DOHH2 (cell line): ENCODE data around the gene ACSF3.
A peak's percentile ranks its signal among the peaks of the same experiment; 100 is the strongest.

Experiments used
- H3F3A ChIP-seq: fragments of 200-600 bp; sonication (generic), shearing (Covaris generic); 2 replicates; pipeline ENCODE4 v1.6.0; 2016; ENCODE audit warnings: antibody characterized with exemption, mild to moderate bottlenecking; ENCODE audit not compliant: control insufficient read depth, insufficient read depth
- H3K27ac ChIP-seq: fragments of 200-600 bp; sonication (generic); 2 replicates; pipeline ENCODE4 v1.5.1; 2014; ENCODE audit warnings: low read depth, mild to moderate bottlenecking, low read length, moderate library complexity
- H3K27me3 ChIP-seq: fragments of 200-600 bp; sonication (generic); 2 replicates; pipeline ENCODE4 v1.6.1; 2014; ENCODE audit warnings: mild to moderate bottlenecking, low read length, mixed read lengths; ENCODE audit not compliant: control insufficient read depth
- H3K36me3 ChIP-seq: fragments of 200-600 bp; sonication (generic); 2 replicates; pipeline ENCODE4 v1.6.1; 2014; ENCODE audit warnings: mild to moderate bottlenecking, low read length, moderate library complexity, mixed read lengths; ENCODE audit not compliant: control insufficient read depth
- H3K4me1 ChIP-seq: fragments of 200-600 bp; sonication (generic); 2 replicates; pipeline ENCODE4 v1.6.1; 2014; ENCODE audit warnings: mild to moderate bottlenecking, low read length, mixed read lengths; ENCODE audit not compliant: control insufficient read depth
- H3K4me2 ChIP-seq: fragments of 200-600 bp; sonication (generic); 2 replicates; pipeline ENCODE4 v1.6.0; 2014; ENCODE audit warnings: mild to moderate bottlenecking, low read length, moderate library complexity
- H3K4me3 ChIP-seq: fragments of 200-600 bp; sonication (generic); 2 replicates; pipeline ENCODE4 v1.5.1; 2014; ENCODE audit warnings: mild to moderate bottlenecking, low read length, mixed read lengths
- H3K79me2 ChIP-seq: fragments of 200-600 bp; sonication (generic); 2 replicates; pipeline ENCODE4 v1.6.1; 2014; ENCODE audit warnings: mild to moderate bottlenecking, low read length, mixed read lengths; ENCODE audit not compliant: control insufficient read depth
- H3K9me2 ChIP-seq: fragments of 200-600 bp; sonication (generic); replicated peaks from 2 replicates; pipeline ENCODE4 v1.6.1; 2014; ENCODE audit warnings: mild to moderate bottlenecking, low read length, mixed read lengths; ENCODE audit not compliant: control insufficient read depth
- H3K9me3 ChIP-seq: fragments of 200-600 bp; sonication (generic); 2 replicates; pipeline ENCODE4 v1.6.1; 2014; ENCODE audit warnings: antibody characterized with exemption, low read length, mixed read lengths; ENCODE audit not compliant: control insufficient read depth, insufficient read depth
- H4K20me1 ChIP-seq: fragments of 200-600 bp; sonication (generic); 2 replicates; pipeline ENCODE4 v1.6.0; 2014; ENCODE audit warnings: low read depth, mild to moderate bottlenecking, antibody characterized with exemption, low read length, moderate library complexity; ENCODE audit not compliant: control insufficient read depth, insufficient read depth
- EZH2phosphoT487 ChIP-seq: fragments of 200-600 bp; sonication (generic); IDR thresholded peaks from 2 replicates; pipeline ENCODE4 v1.6.1; 2017; ENCODE audit warnings: borderline replicate concordance, mild to moderate bottlenecking, antibody characterized with exemption, low read length, moderate library complexity, mixed read lengths
- TF ChIP-seq, protein P1 (sequence below): fragments of 200-600 bp; sonication (generic); IDR thresholded peaks from one replicate; pipeline ENCODE4 v1.5.1; 2014; ENCODE audit warnings: antibody characterized with exemption, mild to moderate bottlenecking, low read depth, low read length; ENCODE audit not compliant: poor library complexity, severe bottlenecking

The ACSF3 gene

DNA sequence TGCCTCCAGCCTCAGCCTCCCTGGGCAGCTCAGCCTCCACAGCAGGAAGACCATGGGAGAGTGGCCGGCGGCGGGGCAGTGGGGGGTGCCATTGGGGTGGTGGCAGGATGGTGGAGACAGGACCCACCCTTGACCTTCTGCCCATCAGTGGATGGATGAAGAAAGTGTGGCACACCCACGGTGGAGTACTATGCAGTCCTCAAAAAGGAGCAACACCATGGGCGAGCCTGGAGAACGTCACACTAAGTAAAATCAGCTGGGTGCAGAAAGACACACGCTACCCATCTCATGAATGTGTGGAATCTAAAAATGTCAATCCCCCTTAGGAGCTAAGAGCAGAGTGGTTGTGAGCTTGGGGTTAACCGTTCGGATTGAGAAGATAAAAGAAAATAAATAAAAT is 34.8 kb upstream of the ACSF3 start:
- no peak overlapping the region for H3K27ac ChIP-seq
- no peak overlapping the region for H3K4me3 ChIP-seq
- H4K20me1 ChIP-seq, result no peaks in the 10 kb centered on the region
- TF ChIP-seq EZH2phosphoT487, result no peak
- TF ChIP-seq, protein P1, sequence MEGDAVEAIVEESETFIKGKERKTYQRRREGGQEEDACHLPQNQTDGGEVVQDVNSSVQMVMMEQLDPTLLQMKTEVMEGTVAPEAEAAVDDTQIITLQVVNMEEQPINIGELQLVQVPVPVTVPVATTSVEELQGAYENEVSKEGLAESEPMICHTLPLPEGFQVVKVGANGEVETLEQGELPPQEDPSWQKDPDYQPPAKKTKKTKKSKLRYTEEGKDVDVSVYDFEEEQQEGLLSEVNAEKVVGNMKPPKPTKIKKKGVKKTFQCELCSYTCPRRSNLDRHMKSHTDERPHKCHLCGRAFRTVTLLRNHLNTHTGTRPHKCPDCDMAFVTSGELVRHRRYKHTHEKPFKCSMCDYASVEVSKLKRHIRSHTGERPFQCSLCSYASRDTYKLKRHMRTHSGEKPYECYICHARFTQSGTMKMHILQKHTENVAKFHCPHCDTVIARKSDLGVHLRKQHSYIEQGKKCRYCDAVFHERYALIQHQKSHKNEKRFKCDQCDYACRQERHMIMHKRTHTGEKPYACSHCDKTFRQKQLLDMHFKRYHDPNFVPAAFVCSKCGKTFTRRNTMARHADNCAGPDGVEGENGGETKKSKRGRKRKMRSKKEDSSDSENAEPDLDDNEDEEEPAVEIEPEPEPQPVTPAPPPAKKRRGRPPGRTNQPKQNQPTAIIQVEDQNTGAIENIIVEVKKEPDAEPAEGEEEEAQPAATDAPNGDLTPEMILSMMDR, result no peak
- no peaks in the 10 kb centered on the region for H3K9me2 ChIP-seq
- no peaks in the 10 kb centered on the region for H3K79me2 ChIP-seq
- no peaks in the 10 kb centered on the region for H3K27me3 ChIP-seq
- no peak overlapping the region for H3K4me2 ChIP-seq
- H3K9me3 ChIP-seq, result no peaks in the 10 kb centered on the region
- peaks cover 10% of the 10 kb centered on the region for H3F3A ChIP-seq
- peaks cover 38% of the 10 kb centered on the region for H3K4me1 ChIP-seq
- H3K36me3 ChIP-seq, result no peaks in the 10 kb centered on the region

DNA sequence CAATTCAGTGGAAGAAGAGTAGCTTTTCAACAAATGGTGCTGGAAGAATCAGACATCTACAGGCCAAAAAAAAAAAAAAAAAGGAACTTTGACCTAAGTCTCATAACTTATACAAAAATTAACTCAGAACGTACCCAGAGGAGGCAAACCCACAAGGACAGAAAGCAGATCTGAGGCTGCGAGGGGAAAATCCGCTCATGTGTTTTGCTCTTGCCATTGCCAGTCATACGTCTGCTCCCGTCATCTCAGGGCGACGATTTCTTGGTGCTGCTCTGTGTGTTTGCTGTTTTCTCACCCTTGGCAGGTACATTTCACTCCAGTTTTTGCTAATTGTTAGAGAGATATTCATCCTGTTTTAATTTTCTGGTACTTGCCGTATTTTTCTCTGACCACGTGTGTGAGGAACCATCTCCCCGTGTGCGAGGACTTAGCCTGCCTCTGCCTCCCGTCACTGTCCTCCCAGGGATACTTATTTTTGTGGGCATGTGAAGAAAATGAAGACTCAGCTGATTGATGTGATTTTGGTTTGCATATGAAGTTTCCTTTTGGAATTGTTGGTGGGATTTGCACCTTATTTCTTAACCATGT is 33.4 kb upstream of the ACSF3 start:
- H3K4me3 ChIP-seq, result no peak overlapping the region
- no peak for TF ChIP-seq EZH2phosphoT487
- TF ChIP-seq, protein P1, result no peak
- no peaks in the 10 kb centered on the region for H3K79me2 ChIP-seq
- H3K9me3 ChIP-seq, result no peaks in the 10 kb centered on the region
- H3F3A ChIP-seq, result peaks cover 10% of the 10 kb centered on the region
- H3K4me1 ChIP-seq, result peaks cover 52% of the 10 kb centered on the region
- H3K27ac ChIP-seq, result no peak overlapping the region
- no peaks in the 10 kb centered on the region for H3K9me2 ChIP-seq
- no peaks in the 10 kb centered on the region for H3K36me3 ChIP-seq
- peak overlapping the region; percentile 21 for H3K4me2 ChIP-seq
- H4K20me1 ChIP-seq, result no peaks in the 10 kb centered on the region
- no peaks in the 10 kb centered on the region for H3K27me3 ChIP-seq

DNA sequence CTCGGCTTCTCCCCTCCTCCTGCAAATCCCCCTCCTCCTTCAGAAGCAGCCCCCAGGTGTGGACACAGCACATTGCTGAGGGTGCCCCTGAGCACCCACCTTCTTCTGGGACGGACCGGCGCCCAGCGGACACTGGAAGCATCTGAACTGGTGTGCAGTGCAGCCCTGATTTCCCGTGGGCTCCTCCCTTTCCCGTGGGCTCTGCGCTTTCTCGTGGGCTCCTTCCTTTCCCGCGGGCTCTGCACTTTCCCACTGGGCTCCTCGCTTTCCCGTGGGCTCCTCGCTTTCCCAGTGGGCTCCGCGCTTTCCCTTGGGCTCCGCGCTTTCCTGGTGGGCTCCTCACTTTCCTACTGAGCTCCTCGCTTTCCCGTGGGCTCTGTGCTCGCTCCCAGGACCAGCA is 32.6 kb upstream of the ACSF3 start:
- Histone ChIP-seq H3K9me2 (no peaks in the 10 kb centered on the region), H3K36me3 (no peaks in the 10 kb centered on the region), H3F3A (peaks cover 10% of the 10 kb centered on the region), H3K9me3 (no peaks in the 10 kb centered on the region), H3K4me2 (no peak overlapping the region; the same call in 1 of the 2 replicates), H3K27me3 (no peaks in the 10 kb centered on the region), H4K20me1 (no peaks in the 10 kb centered on the region), H3K4me1 (peaks cover 60% of the 10 kb centered on the region), H3K4me3 (no peak overlapping the region), H3K27ac (no peak overlapping the region), H3K79me2 (no peaks in the 10 kb centered on the region)
- TF ChIP-seq EZH2phosphoT487, result no peak
- TF ChIP-seq, protein P1, result no peak
